Adrenal gland (tissue), 5 donors: ENCODE results near the gene RFT1.

Experiments used
- POLR2A ChIP-seq, 2 donors: fragments of 450-650 bp; IDR thresholded peaks; one replicate each; pipeline ENCODE4 v1.6.1; 2017; ENCODE audit warnings: antibody characterized with exemption in 2 of 2, mild to moderate bottlenecking in 2 of 2, moderate library complexity in 1 of 2
- TF ChIP-seq, protein P1 (sequence below), 6 experiments: fragments of 450-650 bp in 4 of 6; fragments of 200-600 bp in 2 of 6; sonication (generic) in 1 of 6; IDR thresholded peaks; 1 replicate in 5 of 6; 2 replicates in 1 of 6; pipeline versions ENCODE4 v1.5.1 to v1.8.0; 2016 to 2021; ENCODE audit warnings: antibody characterized with exemption in 6 of 6, mild to moderate bottlenecking in 2 of 6, moderate library complexity in 1 of 6
- donor health status: DM: no; HTN: no; CAD: no.

DNA sequence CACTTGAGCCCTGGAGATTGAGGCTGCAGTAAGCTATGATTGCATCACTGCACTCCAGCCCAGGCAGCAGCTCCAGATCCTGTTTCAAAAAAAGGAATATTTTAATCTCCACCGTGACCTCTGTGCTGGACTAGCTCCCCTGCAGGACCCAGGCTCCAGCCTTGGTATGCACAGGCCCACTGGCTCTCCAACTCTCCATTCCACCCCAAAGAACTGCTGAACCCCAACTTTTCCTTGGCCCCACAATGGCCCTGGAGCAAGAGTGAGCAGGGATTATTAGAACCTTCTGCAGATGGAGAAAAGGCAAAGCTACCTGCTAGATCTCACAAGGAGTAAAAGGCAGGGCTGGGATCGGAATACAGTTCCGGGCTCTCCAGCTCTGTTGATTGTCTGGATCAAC, 51.6 kb downstream of the RFT1 start:
- TF ChIP-seq, protein P1, sequence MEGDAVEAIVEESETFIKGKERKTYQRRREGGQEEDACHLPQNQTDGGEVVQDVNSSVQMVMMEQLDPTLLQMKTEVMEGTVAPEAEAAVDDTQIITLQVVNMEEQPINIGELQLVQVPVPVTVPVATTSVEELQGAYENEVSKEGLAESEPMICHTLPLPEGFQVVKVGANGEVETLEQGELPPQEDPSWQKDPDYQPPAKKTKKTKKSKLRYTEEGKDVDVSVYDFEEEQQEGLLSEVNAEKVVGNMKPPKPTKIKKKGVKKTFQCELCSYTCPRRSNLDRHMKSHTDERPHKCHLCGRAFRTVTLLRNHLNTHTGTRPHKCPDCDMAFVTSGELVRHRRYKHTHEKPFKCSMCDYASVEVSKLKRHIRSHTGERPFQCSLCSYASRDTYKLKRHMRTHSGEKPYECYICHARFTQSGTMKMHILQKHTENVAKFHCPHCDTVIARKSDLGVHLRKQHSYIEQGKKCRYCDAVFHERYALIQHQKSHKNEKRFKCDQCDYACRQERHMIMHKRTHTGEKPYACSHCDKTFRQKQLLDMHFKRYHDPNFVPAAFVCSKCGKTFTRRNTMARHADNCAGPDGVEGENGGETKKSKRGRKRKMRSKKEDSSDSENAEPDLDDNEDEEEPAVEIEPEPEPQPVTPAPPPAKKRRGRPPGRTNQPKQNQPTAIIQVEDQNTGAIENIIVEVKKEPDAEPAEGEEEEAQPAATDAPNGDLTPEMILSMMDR (IDR thresholded peaks at IDR 0.05), result no peak
- TF ChIP-seq POLR2A (IDR thresholded peaks at IDR 0.05), result no peak
